ENCODE results near the gene CHRM4. TPM values are rescaled to one million over a fixed set of nuclear protein-coding genes. Genes with fewer than 3 reads are reported as not detected.

CHRM4 gene
- total and polyA plus RNA-seq, 2 of the 13 experiments (the other 11 are each of a cell fraction or from before 2014, with no cell fraction given): 0.13 to 0.21 TPM

- TF ChIP-seq MNT (IDR thresholded peaks at IDR 0.05) (no peak), ERF (CRISPR knock-in tag; IDR thresholded peaks at IDR 0.05) (no peak), ZNF737 (CRISPR knock-in tag; IDR thresholded peaks at IDR 0.05; ENCODE audit: borderline replicate concordance) (no peak), ZNF383 (CRISPR knock-in tag; IDR thresholded peaks at IDR 0.05; ENCODE audit: borderline replicate concordance) (no peak), SRSF4 (IDR thresholded peaks at IDR 0.05; ENCODE audit: low read depth, low read length, poor library complexity, severe bottlenecking) (no peak), ZNF136 (CRISPR knock-in tag; IDR thresholded peaks at IDR 0.05; ENCODE audit: low read depth) (no peak), ATF4 (CRISPR knock-in tag; IDR thresholded peaks at IDR 0.05) (no peak)
These were observed 39.6 kb upstream of the CHRM4 start (continued) for GRCh38 chr11:46431211-46431610.

- Histone ChIP-seq H3K36me3 (replicated peaks in 1 of 2; ENCODE audit: control insufficient read depth in 1 of 2, insufficient read depth in 2 of 2, low read length in 2 of 2) (peaks cover 40 to 62% of the 10 kb centered on the region in 2 experiments), H3K79me2 (ENCODE audit: insufficient read depth, low read length) (no peaks in the 10 kb centered on the region), H2AFZ (ENCODE audit: low read length) (no peak overlapping the region), H3K4me3 (replicated peaks in 1 of 3; ENCODE audit: insufficient read depth in 1 of 3, low read depth in 2 of 3, low read length in 3 of 3) (no peak overlapping the region), H3K27ac (ENCODE audit: extremely low read length, insufficient read depth, low read length) (no peak overlapping the region), H3K27me3 (ENCODE audit: control insufficient read depth in 1 of 2, insufficient read depth in 2 of 2, low read length in 2 of 2) (no peaks in the 10 kb centered on the region), H3K9me3 (ENCODE audit: low read length) (no peaks in the 10 kb centered on the region), H4K20me1 (ENCODE audit: insufficient read depth, low read length) (no peaks in the 10 kb centered on the region), H3K9ac (ENCODE audit: insufficient read depth, low read depth, low read length) (no peak overlapping the region), H3K4me1 (ENCODE audit: insufficient read depth, low read length) (no peaks in the 10 kb centered on the region), H3K4me2 (ENCODE audit: low read depth, low read length) (no peak overlapping the region)
- POLR2A ChIA-PET: no interaction called here
- no TSS peak for BruUV-seq (replicated peaks)
- ATAC-seq (no peak), FAIRE-seq (no peak), DNase-seq (ENCODE audit: low spot score) (no peak)
- 92% methylated on average over 3 of the region's 3 CpGs for WGBS (ENCODE audit: low lambda C conversion rate)
- CTCF ChIA-PET (ENCODE audit: low intra/inter-chr PET ratio, low total read pairs): no interaction called here
- intact Hi-C loops (cut with micrococcal nuclease; ENCODE audit: unreplicated experiment) (no loop called here), in situ Hi-C loops (cut with HindIII; ENCODE audit: extremely low pct_ligation_motif_present, low pct_unique_long_range_greater_than_20kb) (no loop called here)
- TF ChIP-seq PBX2 (CRISPR knock-in tag; IDR thresholded peaks at IDR 0.05) (no peak), ZMAT5 (CRISPR knock-in tag; IDR thresholded peaks at IDR 0.05; ENCODE audit: borderline replicate concordance, low read depth) (no peak), MTF2 (CRISPR knock-in tag; IDR thresholded peaks at IDR 0.05; ENCODE audit: borderline replicate concordance) (no peak), ZNF605 (CRISPR knock-in tag; IDR thresholded peaks at IDR 0.05) (no peak), SIN3A (IDR thresholded peaks at IDR 0.05; ENCODE audit: borderline replicate concordance, low read depth, low read length) (no peak), SMAD3 (CRISPR knock-in tag; IDR thresholded peaks at IDR 0.05) (no peak)
These were observed 38.1 kb upstream of the CHRM4 start for GRCh38 chr11:46429717-46430116.
